HepG2 (cell line): ENCODE measurements around the gene DYTN. TPM values are rescaled to one million over a fixed set of nuclear protein-coding genes. Genes with fewer than 3 reads are reported as not detected.

ENCODE experiments used
- ATAC-seq: fragments of 200-7000 bp; cut with Tn5 transposase; 3 replicates; pipeline ENCODE4 v1.9.1; 2020; ENCODE audit warnings: mild to moderate bottlenecking, moderate library complexity
- BruUV-seq: library from RNA; stranded (reverse); fragments of 400-500 nt; replicated peaks from 2 replicates; lab custom pipeline; 2021; lab: Mats Ljungman, UMichigan
- CTCF ChIA-PET: fragments of 300-600 bp; formaldehyde crosslinking; extraction: SDS; loops from one replicate; lab custom pipeline; 2021; ENCODE audit warnings: low total read pairs, inconsistent platforms, low intra/inter-chr PET ratio; lab: Yijun Ruan, JAX
- POLR2A ChIA-PET: fragments of 350-600 bp; sonication (Branson Sonifier 250); formaldehyde crosslinking; loops from one replicate; lab custom pipeline; 2020; ENCODE audit warnings: antibody characterized with exemption, inconsistent platforms; lab: Yijun Ruan, JAX
- DNase-seq: peaks from one replicate; pipeline ENCODE4 v3.0.0-alpha.2; 2015; ENCODE audit warnings: low spot score
- FAIRE-seq: peaks from 3 replicates; lab custom pipeline; 2011; peaks lifted over from hg19 to GRCh38; lab: Jason Lieb, UNC
- H2AFZ ChIP-seq: one replicate; pipeline ENCODE4 v1.6.1; 2011; ENCODE audit warnings: low read length, inconsistent platforms
- H3K27ac ChIP-seq: fragments of 300-600 bp; 3 replicates; pipeline ENCODE4 v1.8.0; 2011; ENCODE audit warnings: mixed run types, mild to moderate bottlenecking, mixed read lengths, low read length, inconsistent platforms; ENCODE audit not compliant: insufficient read depth; ENCODE audit errors: extremely low read length
- H3K27me3 ChIP-seq, 2 experiments: fragments of 200-600 bp in 1 of 2; 2 replicates in 1 of 2; 3 replicates in 1 of 2; pipeline versions ENCODE4 v1.6.0 to v1.8.0; 2011; ENCODE audit warnings: low read length in 2 of 2, mild to moderate bottlenecking in 2 of 2, moderate library complexity in 2 of 2, inconsistent platforms in 1 of 2; ENCODE audit not compliant: insufficient read depth in 2 of 2, control insufficient read depth in 1 of 2
- H3K36me3 ChIP-seq, 2 experiments: fragments of 200-600 bp in 1 of 2; replicated peaks in 1 of 2; 2 replicates in 1 of 2; 3 replicates in 1 of 2; pipeline versions ENCODE4 v1.5.1 to v1.8.0; 2011; ENCODE audit warnings: low read length in 2 of 2, inconsistent platforms in 1 of 2; ENCODE audit not compliant: insufficient read depth in 2 of 2, control insufficient read depth in 1 of 2
- H3K4me1 ChIP-seq: 2 replicates; pipeline ENCODE4 v1.5.1; 2012; ENCODE audit warnings: low read length, inconsistent platforms; ENCODE audit not compliant: insufficient read depth
- H3K4me2 ChIP-seq: 2 replicates; pipeline ENCODE4 v1.6.0; 2011; ENCODE audit warnings: low read depth, low read length, inconsistent platforms
- H3K4me3 ChIP-seq, 3 experiments: fragments of 200-600 bp in 1 of 3; sonication (generic), shearing (Covaris generic) in 1 of 3; replicated peaks in 1 of 3; 2 replicates each; pipeline ENCODE4 v1.5.1; 2011 to 2016; ENCODE audit warnings: low read length in 3 of 3, inconsistent platforms in 2 of 3, low read depth in 2 of 3, mild to moderate bottlenecking in 2 of 3, control low read depth in 1 of 3, mixed read lengths in 1 of 3; ENCODE audit not compliant: insufficient read depth in 1 of 3
- H3K79me2 ChIP-seq: one replicate; pipeline ENCODE4 v1.6.1; 2011; ENCODE audit warnings: low read length, inconsistent platforms; ENCODE audit not compliant: insufficient read depth
- H3K9ac ChIP-seq: 2 replicates; pipeline ENCODE4 v1.6.0; 2011; ENCODE audit warnings: mild to moderate bottlenecking, low read depth, low read length, inconsistent platforms; ENCODE audit not compliant: insufficient read depth
- H3K9me3 ChIP-seq: 2 replicates; pipeline ENCODE4 v1.5.1; 2012; ENCODE audit warnings: mild to moderate bottlenecking, low read length
- H4K20me1 ChIP-seq: 2 replicates; pipeline ENCODE4 v1.6.0; 2011; ENCODE audit warnings: inconsistent platforms, mild to moderate bottlenecking, low read length, moderate library complexity; ENCODE audit not compliant: insufficient read depth
- CREB1 ChIP-seq, 2 experiments: fragments of 450-650 bp in 1 of 2; IDR thresholded peaks; 2 replicates each; pipeline ENCODE4 v1.6.1; 2016 to 2017; ENCODE audit warnings: control low read depth in 1 of 2, mild to moderate bottlenecking in 1 of 2, missing compliant biosample characterization in 1 of 2, missing genetic modification characterization in 1 of 2
- FOXA1 ChIP-seq, 2 experiments: fragments of 450-650 bp in 1 of 2; sonication (generic) in 1 of 2; formaldehyde crosslinking in 1 of 2; IDR thresholded peaks; 2 replicates each; pipeline versions ENCODE4 v1.4.0 to v1.6.1; 2016 to 2020; ENCODE audit warnings: missing genetic modification reagents in 1 of 2
- FOXA3 ChIP-seq: IDR thresholded peaks from 2 replicates; pipeline ENCODE4 v1.6.1; 2016; ENCODE audit warnings: missing genetic modification reagents, missing compliant biosample characterization
- FOXP1 ChIP-seq, 2 experiments: fragments of 450-650 bp in 1 of 2; IDR thresholded peaks; 2 replicates each; pipeline ENCODE4 v1.6.1; 2017 to 2018; ENCODE audit warnings: antibody characterized with exemption in 1 of 2
- KMT2B ChIP-seq: IDR thresholded peaks from 2 replicates; pipeline ENCODE4 v1.6.1; 2016; ENCODE audit warnings: missing genetic modification reagents, missing compliant biosample characterization
- SIX1 ChIP-seq: sonication (generic); formaldehyde crosslinking; IDR thresholded peaks from 2 replicates; pipeline ENCODE4 v1.4.0; 2020; ENCODE audit warnings: missing genetic modification reagents, borderline replicate concordance
- SOX6 ChIP-seq, 2 experiments: fragments of 450-650 bp in 1 of 2; sonication (generic) in 1 of 2; formaldehyde crosslinking in 1 of 2; IDR thresholded peaks; 2 replicates each; pipeline versions ENCODE4 v1.4.0 to v1.6.1; 2017 to 2020; ENCODE audit warnings: antibody characterized with exemption in 1 of 2, mild to moderate bottlenecking in 1 of 2, missing genetic modification reagents in 1 of 2
- TBX3 ChIP-seq: fragments of 450-650 bp; IDR thresholded peaks from 2 replicates; pipeline ENCODE4 v1.6.1; 2017; ENCODE audit warnings: antibody characterized with exemption, mild to moderate bottlenecking, inconsistent platforms, borderline replicate concordance
- WIZ ChIP-seq: sonication (generic); formaldehyde crosslinking; IDR thresholded peaks from 2 replicates; pipeline ENCODE4 v1.5.1; 2020; ENCODE audit warnings: mild to moderate bottlenecking, missing genetic modification reagents
- WGBS: methylation state at CpG from one replicate; pipeline ENCODE4 v1.1.6; 2017; ENCODE audit warnings: low lambda C conversion rate; 5-methylcytosine and 5-hydroxymethylcytosine counted together
- in situ Hi-C: cut with HindIII; loops from 2 replicates; pipeline ENCODE4 v1.10.0; 2017; ENCODE audit warnings: low pct_unique_long_range_greater_than_20kb; ENCODE audit not compliant: extremely low pct_ligation_motif_present
- intact Hi-C: fragments of 100-400 bp; cut with micrococcal nuclease; formaldehyde crosslinking; loops from one replicate; pipeline ENCODE4 v1.10.0; 2022; ENCODE audit not compliant: unreplicated experiment
- polyA plus RNA-seq, 8 experiments: library from polyadenylated mRNA; depleted of rRNA in 3 of 8; stranded (reverse) in 7 of 8; unstranded in 1 of 8; fragments of >200 nt; fragmentation: Illumina TruSeq in 4 of 8; extraction: Trizol in 4 of 8; gene quantifications; 2 replicates each; pipeline versions ENCODE4 v1.2.1 to v1.2.3, GENCODE V29; 2011 to 2016; ENCODE audit warnings: low read depth in 4 of 8, missing spikeins in 1 of 8, mixed read lengths in 1 of 8; ENCODE audit not compliant: insufficient read depth in 1 of 8
- total RNA-seq, 5 experiments: library from RNA; depleted of rRNA; stranded (reverse); fragments of >200 nt; fragmentation: Illumina TruSeq; extraction: Trizol; gene quantifications; 2 replicates each; pipeline ENCODE4 v1.2.3, GENCODE V29; 2016; ENCODE audit warnings: low read depth in 1 of 5
- TF ChIP-seq, protein P1 (sequence below): sonication (generic); formaldehyde crosslinking; IDR thresholded peaks from 2 replicates; pipeline ENCODE4 v1.5.1; 2020; ENCODE audit warnings: mild to moderate bottlenecking, missing genetic modification reagents, borderline replicate concordance

Gene DYTN
- total and polyA plus RNA-seq, 2 of the 13 experiments (the other 11 are each of a cell fraction or from before 2014, with no cell fraction given) = not detected

DNA sequence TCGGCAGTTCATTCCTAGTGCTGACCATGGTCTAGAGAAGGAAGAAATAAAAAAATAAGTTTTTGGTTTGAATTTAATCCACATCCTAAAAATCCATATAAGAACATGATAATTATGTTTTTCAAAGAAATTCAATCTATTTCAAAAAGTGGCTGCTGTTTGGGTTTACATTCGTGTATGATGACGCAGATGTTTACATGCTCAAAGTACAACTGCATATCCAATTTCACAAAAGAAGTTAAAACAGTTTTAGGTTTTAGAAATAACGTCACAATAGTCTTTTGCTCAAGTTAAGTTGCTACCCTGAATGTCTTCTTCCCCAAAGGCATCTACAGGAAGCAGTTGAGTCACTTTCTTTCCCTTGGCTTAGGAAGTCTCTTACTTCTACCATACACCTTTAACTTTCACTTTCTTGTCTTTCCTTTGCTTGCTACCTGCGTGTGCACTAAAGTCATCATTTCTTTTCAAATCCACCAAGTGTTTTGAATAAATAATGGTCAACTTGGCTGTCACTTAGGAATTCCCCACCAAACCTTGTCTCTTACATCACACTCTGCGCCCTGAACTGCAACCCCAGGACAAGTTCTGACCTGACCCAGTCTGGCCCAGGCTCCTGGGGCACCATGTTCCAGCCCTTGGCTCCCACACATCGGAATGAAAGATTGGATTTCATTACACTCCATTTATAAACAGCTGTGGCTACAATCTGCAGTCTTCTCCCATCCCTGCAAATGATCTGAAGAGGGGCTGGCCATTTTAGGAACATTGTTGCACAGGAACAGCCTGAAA is 47.5 kb downstream of the DYTN start:
- ChIA-PET CTCF (no interaction called here), POLR2A (no interaction called here)
- no peaks in the 10 kb centered on the region for H3K79me2 ChIP-seq
- H3K4me2 ChIP-seq = peak overlapping the region; percentile 67
- peaks cover 9% of the 10 kb centered on the region for H3K4me1 ChIP-seq
- H3K27ac ChIP-seq = no peak overlapping the region
- in situ Hi-C loops = no loop called here
- TF ChIP-seq FOXA3 (CRISPR knock-in tag) (peak; percentile 45; the same call in 1 of the 2 replicates), FOXP1 (IDR thresholded peaks at IDR 0.05) (no peak), FOXP1 (CRISPR knock-in tag; IDR thresholded peaks at IDR 0.05) (peak; percentile 44; the same call in 1 of the 2 replicates), SOX6 (IDR thresholded peaks at IDR 0.05) (no peak), SOX6 (CRISPR knock-in tag; IDR thresholded peaks at IDR 0.05) (peak; percentile 15; the same call in 1 of the 2 replicates), FOXA1 (IDR thresholded peaks at IDR 0.05) (no peak), FOXA1 (CRISPR knock-in tag; IDR thresholded peaks at IDR 0.05) (0 out of 2 replicates have a peak, but pooled peaks have one; percentile 27), SIX1 (CRISPR knock-in tag) (peak; percentile 80; the same call in 1 of the 2 replicates), TBX3 (no peak), WIZ (CRISPR knock-in tag) (0 out of 2 replicates have a peak, but pooled peaks have one; percentile 30), CREB1 (IDR thresholded peaks at IDR 0.05) (peak; percentile 74), CREB1 (CRISPR knock-in tag; IDR thresholded peaks at IDR 0.05) (no peak), KMT2B (CRISPR knock-in tag) (no peak)
- TF ChIP-seq, protein P1, sequence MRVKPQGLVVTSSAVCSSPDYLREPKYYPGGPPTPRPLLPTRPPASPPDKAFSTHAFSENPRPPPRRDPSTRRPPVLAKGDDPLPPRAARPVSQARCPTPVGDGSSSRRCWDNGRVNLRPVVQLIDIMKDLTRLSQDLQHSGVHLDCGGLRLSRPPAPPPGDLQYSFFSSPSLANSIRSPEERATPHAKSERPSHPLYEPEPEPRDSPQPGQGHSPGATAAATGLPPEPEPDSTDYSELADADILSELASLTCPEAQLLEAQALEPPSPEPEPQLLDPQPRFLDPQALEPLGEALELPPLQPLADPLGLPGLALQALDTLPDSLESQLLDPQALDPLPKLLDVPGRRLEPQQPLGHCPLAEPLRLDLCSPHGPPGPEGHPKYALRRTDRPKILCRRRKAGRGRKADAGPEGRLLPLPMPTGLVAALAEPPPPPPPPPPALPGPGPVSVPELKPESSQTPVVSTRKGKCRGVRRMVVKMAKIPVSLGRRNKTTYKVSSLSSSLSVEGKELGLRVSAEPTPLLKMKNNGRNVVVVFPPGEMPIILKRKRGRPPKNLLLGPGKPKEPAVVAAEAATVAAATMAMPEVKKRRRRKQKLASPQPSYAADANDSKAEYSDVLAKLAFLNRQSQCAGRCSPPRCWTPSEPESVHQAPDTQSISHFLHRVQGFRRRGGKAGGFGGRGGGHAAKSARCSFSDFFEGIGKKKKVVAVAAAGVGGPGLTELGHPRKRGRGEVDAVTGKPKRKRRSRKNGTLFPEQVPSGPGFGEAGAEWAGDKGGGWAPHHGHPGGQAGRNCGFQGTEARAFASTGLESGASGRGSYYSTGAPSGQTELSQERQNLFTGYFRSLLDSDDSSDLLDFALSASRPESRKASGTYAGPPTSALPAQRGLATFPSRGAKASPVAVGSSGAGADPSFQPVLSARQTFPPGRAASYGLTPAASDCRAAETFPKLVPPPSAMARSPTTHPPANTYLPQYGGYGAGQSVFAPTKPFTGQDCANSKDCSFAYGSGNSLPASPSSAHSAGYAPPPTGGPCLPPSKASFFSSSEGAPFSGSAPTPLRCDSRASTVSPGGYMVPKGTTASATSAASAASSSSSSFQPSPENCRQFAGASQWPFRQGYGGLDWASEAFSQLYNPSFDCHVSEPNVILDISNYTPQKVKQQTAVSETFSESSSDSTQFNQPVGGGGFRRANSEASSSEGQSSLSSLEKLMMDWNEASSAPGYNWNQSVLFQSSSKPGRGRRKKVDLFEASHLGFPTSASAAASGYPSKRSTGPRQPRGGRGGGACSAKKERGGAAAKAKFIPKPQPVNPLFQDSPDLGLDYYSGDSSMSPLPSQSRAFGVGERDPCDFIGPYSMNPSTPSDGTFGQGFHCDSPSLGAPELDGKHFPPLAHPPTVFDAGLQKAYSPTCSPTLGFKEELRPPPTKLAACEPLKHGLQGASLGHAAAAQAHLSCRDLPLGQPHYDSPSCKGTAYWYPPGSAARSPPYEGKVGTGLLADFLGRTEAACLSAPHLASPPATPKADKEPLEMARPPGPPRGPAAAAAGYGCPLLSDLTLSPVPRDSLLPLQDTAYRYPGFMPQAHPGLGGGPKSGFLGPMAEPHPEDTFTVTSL (CRISPR knock-in tag) = peak; percentile 23; the same call in 1 of the 2 replicates
- DNase-seq = peak; percentile 9
- WGBS = 9% methylated on average over 7 of the region's 7 CpGs
- H4K20me1 ChIP-seq = no peaks in the 10 kb centered on the region
- no peaks in the 10 kb centered on the region for H3K36me3 ChIP-seq
- H3K9ac ChIP-seq = no peak overlapping the region
- BruUV-seq = no TSS peak
- intact Hi-C loops = no loop called here
- peak overlapping the region; percentile 24 for H2AFZ ChIP-seq
- peak; percentile 65 for ATAC-seq
- H3K4me3 ChIP-seq = peak overlapping the region; percentile 14 to 29 (median 20); a peak in 3 of 6 replicates
- no peaks in the 10 kb centered on the region for H3K9me3 ChIP-seq
- FAIRE-seq = no peak
- 0 out of 5 replicates have a peak, but pooled peaks cover 0 to 4% of the 10 kb centered on the region in 2 experiments for H3K27me3 ChIP-seq
